Calu3 (cell line): ENCODE measurements around the gene EXD3. TPM values are rescaled to one million over a fixed set of nuclear protein-coding genes. Genes with fewer than 3 reads are reported as not detected.

ENCODE experiments used
- BruUV-seq: library from RNA; stranded (reverse); fragments of 400-500 nt; replicated peaks from 2 replicates; lab custom pipeline; 2021; lab: Mats Ljungman, UMichigan
- CTCF ChIA-PET: fragments of 300-600 bp; sonication (Branson Sonifier 250); formaldehyde crosslinking; loops from one replicate; lab custom pipeline; 2022; ENCODE audit warnings: antibody characterized with exemption; lab: Charles Lee
- DNase-seq: peaks from one replicate; pipeline ENCODE4 v3.0.0; 2022
- H3K27ac Mint-ChIP-seq: one replicate; pipeline ENCODE4 v1.8.0; 2022; ENCODE audit warnings: mixed read lengths; ENCODE audit not compliant: unreplicated experiment
- H3K27me3 Mint-ChIP-seq: one replicate; pipeline ENCODE4 v1.8.0; 2022; ENCODE audit warnings: mixed read lengths; ENCODE audit not compliant: unreplicated experiment
- H3K36me3 Mint-ChIP-seq: one replicate; pipeline ENCODE4 v1.8.0; 2022; ENCODE audit warnings: mild to moderate bottlenecking, moderate library complexity, mixed read lengths; ENCODE audit not compliant: insufficient read depth, unreplicated experiment
- H3K4me1 Mint-ChIP-seq: one replicate; pipeline ENCODE4 v1.8.0; 2022; ENCODE audit warnings: mild to moderate bottlenecking, low read depth, mixed read lengths; ENCODE audit not compliant: unreplicated experiment
- H3K4me3 Mint-ChIP-seq: one replicate; pipeline ENCODE4 v1.8.0; 2022; ENCODE audit warnings: mild to moderate bottlenecking, low read depth, moderate library complexity, mixed read lengths; ENCODE audit not compliant: unreplicated experiment
- H3K9me3 Mint-ChIP-seq: one replicate; pipeline ENCODE4 v1.8.0; 2022; ENCODE audit warnings: low read depth, mixed read lengths; ENCODE audit not compliant: unreplicated experiment
- intact Hi-C: fragments of 100-400 bp; cut with micrococcal nuclease; formaldehyde crosslinking; loops from one replicate; pipeline ENCODE4 v1.10.0; 2022; ENCODE audit not compliant: unreplicated experiment
- total RNA-seq: library from RNA; stranded (reverse); gene quantifications from 2 replicates; pipeline ENCODE4 v1.2.3, GENCODE V29; 2022
- TF ChIP-seq, protein P1 (sequence below): fragments of 200-600 bp; IDR thresholded peaks from one replicate; pipeline ENCODE4 v1.8.0; 2022; ENCODE audit warnings: antibody characterized with exemption; ENCODE audit not compliant: unreplicated experiment

The EXD3 gene
- total RNA-seq, 1 experiment from 2014 or later: 13.2 TPM

DNA sequence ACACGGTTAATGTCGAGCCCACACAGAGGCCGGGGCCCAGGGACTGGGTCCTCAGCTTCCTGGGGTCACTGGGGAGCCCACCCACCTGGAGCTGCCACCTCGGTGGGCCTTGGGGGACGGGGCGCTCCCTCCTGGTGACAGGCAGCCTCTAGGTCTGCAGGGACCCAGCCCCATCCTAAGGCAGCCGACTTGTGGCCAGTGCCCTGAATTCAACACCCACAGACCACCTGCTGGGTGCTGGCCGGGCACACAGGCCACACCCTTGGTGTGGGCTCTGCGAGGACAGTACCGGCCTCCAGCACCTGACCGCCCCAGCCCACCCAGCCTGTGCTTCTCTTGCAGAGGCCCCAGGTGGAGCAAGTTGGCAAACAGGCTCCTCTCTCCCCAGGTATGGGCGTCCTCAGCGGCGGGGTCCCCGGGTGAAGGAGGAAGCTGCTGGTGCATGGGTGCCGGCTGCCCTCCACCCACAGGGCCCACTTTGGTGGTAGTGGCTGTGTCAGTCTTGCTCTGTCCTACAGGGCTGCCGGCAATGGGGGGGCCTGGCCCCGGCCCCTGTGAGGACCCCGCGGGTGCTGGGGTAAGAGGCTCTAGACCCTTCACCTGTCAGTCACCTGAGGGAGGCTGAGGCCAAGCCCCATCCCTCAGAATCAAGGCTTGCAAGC, 9.9 kb upstream of the EXD3 start:
- TF ChIP-seq, protein P1, sequence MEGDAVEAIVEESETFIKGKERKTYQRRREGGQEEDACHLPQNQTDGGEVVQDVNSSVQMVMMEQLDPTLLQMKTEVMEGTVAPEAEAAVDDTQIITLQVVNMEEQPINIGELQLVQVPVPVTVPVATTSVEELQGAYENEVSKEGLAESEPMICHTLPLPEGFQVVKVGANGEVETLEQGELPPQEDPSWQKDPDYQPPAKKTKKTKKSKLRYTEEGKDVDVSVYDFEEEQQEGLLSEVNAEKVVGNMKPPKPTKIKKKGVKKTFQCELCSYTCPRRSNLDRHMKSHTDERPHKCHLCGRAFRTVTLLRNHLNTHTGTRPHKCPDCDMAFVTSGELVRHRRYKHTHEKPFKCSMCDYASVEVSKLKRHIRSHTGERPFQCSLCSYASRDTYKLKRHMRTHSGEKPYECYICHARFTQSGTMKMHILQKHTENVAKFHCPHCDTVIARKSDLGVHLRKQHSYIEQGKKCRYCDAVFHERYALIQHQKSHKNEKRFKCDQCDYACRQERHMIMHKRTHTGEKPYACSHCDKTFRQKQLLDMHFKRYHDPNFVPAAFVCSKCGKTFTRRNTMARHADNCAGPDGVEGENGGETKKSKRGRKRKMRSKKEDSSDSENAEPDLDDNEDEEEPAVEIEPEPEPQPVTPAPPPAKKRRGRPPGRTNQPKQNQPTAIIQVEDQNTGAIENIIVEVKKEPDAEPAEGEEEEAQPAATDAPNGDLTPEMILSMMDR: no peak
- CTCF ChIA-PET: interaction anchor here (0.6 kb wide), 1 partner anchor 19 kb away, joined by 3 read pairs; no protein-coding TSS in a partner anchor
- no peak overlapping the region for H3K27ac Mint-ChIP-seq
- H3K4me3 Mint-ChIP-seq: no peak overlapping the region
- no peaks in the 10 kb centered on the region for H3K4me1 Mint-ChIP-seq
- H3K9me3 Mint-ChIP-seq: no peaks in the 10 kb centered on the region
- H3K27me3 Mint-ChIP-seq: no peaks in the 10 kb centered on the region
- intact Hi-C loops: no loop called here
- DNase-seq: no peak
- H3K36me3 Mint-ChIP-seq: peaks cover 10% of the 10 kb centered on the region
- no TSS peak for BruUV-seq

DNA sequence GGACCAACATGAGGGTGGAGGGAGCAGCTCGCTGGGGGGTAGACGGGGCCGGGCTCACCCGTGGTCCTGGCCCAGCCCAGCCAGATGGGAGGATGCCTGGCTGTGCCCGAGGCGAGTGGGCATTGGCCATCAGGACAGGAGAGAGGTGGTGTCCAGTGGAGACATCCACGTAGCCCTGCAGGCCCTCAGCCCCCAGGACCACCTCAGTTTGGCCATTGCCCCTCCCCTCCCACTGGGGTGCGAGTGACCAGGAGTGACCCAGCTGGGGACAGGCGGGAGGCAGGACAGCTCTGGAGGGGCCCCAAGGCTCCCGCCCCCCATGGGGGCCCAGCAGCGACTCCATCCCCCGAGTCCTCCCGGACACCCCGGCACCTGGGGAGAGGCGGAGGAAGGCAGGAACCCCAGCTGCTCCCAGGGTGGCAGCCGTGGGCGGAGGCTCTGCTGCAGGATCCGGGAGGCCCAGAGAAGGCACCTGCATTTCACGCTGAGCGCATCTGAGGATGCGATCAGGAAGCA, 8.5 kb upstream of the EXD3 start:
- no peak overlapping the region for H3K27ac Mint-ChIP-seq
- no peaks in the 10 kb centered on the region for H3K4me1 Mint-ChIP-seq
- H3K36me3 Mint-ChIP-seq: peaks cover 10% of the 10 kb centered on the region
- H3K9me3 Mint-ChIP-seq: no peaks in the 10 kb centered on the region
- TF ChIP-seq, protein P1: no peak
- CTCF ChIA-PET: no interaction called here
- H3K27me3 Mint-ChIP-seq: no peaks in the 10 kb centered on the region
- intact Hi-C loops: no loop called here
- no peak for DNase-seq
- BruUV-seq: no TSS peak
- H3K4me3 Mint-ChIP-seq: no peak overlapping the region

DNA sequence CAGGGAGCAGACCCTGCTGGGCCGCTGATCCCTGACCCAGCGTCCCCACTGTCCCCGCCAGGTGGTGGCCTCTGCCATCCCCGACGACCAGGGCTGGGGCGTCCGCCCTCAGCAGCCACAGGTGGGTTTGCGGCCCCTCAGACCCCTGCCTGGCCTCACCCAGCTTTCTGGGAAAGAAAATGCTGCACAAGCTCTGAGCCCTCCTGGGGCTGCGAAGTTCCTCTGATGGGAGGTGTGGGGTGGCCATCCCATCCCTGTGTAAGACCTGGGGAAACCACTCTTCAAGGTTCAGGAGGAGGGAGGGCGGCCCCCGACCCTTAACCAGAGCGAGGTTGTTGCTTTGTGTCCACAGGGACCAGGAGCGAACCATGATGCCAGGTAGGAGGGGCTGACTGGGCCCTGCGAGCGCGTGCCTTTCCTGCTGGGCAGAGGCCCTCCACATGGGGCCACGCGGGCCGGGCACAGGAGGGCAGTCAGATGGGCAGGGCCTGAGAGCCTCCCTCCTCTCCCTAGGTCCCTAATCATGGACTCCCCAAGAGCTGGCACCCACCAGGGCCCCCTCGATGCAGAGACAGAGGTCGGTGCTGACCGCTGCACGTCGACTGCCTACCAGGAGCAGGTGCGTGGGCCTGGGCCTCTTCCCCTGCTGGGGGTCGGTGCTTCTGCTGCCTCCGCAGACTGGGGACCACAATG, 7.9 kb upstream of the EXD3 start:
- no peaks in the 10 kb centered on the region for H3K9me3 Mint-ChIP-seq
- CTCF ChIA-PET: interaction anchor here (0.6 kb wide), 1 partner anchor 11 kb away, joined by 3 read pairs; no protein-coding TSS in a partner anchor
- DNase-seq: no peak
- no peaks in the 10 kb centered on the region for H3K27me3 Mint-ChIP-seq
- peaks cover 6% of the 10 kb centered on the region for H3K36me3 Mint-ChIP-seq
- TF ChIP-seq, protein P1: no peak
- H3K4me1 Mint-ChIP-seq: no peaks in the 10 kb centered on the region
- BruUV-seq: no TSS peak
- no peak overlapping the region for H3K4me3 Mint-ChIP-seq
- no peak overlapping the region for H3K27ac Mint-ChIP-seq
- intact Hi-C loops: no loop called here

DNA sequence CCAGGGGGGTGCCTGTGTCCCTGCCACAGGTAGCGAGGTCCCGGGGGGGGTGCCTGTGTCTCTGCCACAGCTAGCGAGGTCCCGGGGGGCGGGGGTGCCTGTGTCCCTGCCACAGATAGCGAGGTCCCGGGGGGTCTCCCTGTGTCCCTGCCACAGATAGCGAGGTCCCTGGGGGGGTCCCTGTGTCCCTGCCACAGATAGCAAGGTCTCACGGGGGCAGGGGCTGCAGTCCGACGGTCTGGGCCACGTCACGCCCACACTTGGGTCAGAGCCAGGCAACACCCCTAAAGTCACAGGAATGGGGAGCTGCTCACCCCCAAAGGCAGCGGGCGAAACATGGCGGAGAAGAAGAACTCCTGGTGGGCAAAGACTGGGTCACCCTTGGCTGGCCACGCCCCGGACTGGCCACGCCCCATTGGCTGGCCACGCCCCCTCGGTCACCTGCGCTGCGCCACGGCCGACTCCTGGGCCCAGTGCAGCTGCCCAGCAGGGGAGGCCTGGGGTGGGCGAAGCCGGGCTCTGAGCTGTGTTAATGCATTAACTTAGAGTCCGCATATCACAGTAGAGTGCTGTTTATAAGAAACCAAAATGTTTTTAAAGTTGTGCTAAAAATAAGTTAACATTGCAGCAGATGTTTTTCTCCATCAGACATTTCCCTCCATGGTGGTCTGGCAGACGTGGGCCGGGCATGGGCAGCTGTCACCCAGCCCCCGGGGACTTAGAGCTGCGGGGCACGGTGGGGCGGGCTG, 7.2 kb upstream of the EXD3 start:
- Mint-ChIP-seq H3K9me3 (no peaks in the 10 kb centered on the region), H3K36me3 (peaks cover 1% of the 10 kb centered on the region), H3K4me1 (no peaks in the 10 kb centered on the region), H3K27me3 (no peaks in the 10 kb centered on the region), H3K4me3 (no peak overlapping the region), H3K27ac (no peak overlapping the region)
- TF ChIP-seq, protein P1: no peak
- DNase-seq: no peak
- no TSS peak for BruUV-seq
- CTCF ChIA-PET: no interaction called here
- intact Hi-C loops: no loop called here
